Cardiac muscle cell (in vitro differentiated cells and primary cell): ENCODE results near the gene IHH. TPM values are rescaled to one million over a fixed set of nuclear protein-coding genes. Genes with fewer than 3 reads are reported as not detected.

Source experiments
- DNase-seq, 2 donors: peaks; one replicate each; pipeline versions ENCODE4 v3.0.0 to v3.0.0-alpha.2; 2010 to 2017; ENCODE audit warnings: low read depth in 1 of 2, low spot score in 1 of 2
- H3K27ac ChIP-seq: fragments of 200-600 bp; sonication (generic); 2 replicates; pipeline ENCODE4 v1.5.1; 2016
- H3K27me3 ChIP-seq: fragments of 200-600 bp; sonication (generic); 2 replicates; pipeline ENCODE4 v1.6.0; 2016; ENCODE audit warnings: control low read depth
- H3K36me3 ChIP-seq: fragments of 200-600 bp; sonication (generic); 2 replicates; pipeline ENCODE4 v1.5.1; 2016; ENCODE audit warnings: control low read depth
- H3K4me1 ChIP-seq: fragments of 200-600 bp; sonication (generic); 2 replicates; pipeline ENCODE4 v1.8.1; 2017; ENCODE audit warnings: low read depth, mild to moderate bottlenecking, mixed run types
- H3K4me3 ChIP-seq: fragments of 200-600 bp; sonication (generic); 2 replicates; pipeline ENCODE4 v1.5.1; 2016; ENCODE audit warnings: mild to moderate bottlenecking
- H3K9me3 ChIP-seq: fragments of 200-600 bp; sonication (generic); 2 replicates; pipeline ENCODE4 v1.5.1; 2017; ENCODE audit warnings: low read depth, mild to moderate bottlenecking, control low read depth
- CTCF ChIP-seq: IDR thresholded peaks from 2 replicates; pipeline ENCODE4 v1.5.1; 2012; ENCODE audit warnings: low read depth, mild to moderate bottlenecking, low read length
- polyA plus RNA-seq: library from polyadenylated mRNA; unstranded; fragments of >200 nt; fragmentation: Nextera tagmentation; extraction: Ambion mirVana; gene quantifications from 2 replicates; pipeline ENCODE4 v1.2.1, GENCODE V29; 2016
- total RNA-seq: library from RNA; depleted of rRNA; stranded (reverse); fragments of >200 nt; gene quantifications from 2 replicates; pipeline ENCODE4 v1.2.3, GENCODE V29; 2016

The IHH gene
- total and polyA plus RNA-seq, 2 experiments from 2014 or later = not detected

GRCh38 chr2:219029829-219030165, 30.9 kb downstream of the IHH start:
- H3K9me3 ChIP-seq = no peaks in the 10 kb centered on the region
- no peaks in the 10 kb centered on the region for H3K36me3 ChIP-seq
- peaks cover 53% of the 10 kb centered on the region for H3K27me3 ChIP-seq
- DNase-seq = peak; percentile 83 to 88
- H3K4me3 ChIP-seq = no peak overlapping the region
- no peak overlapping the region for H3K27ac ChIP-seq
- peak; percentile 98 for TF ChIP-seq CTCF
- no peaks in the 10 kb centered on the region for H3K4me1 ChIP-seq

GRCh38 chr2:219028996-219029828, 31.5 kb downstream of the IHH start:
- Histone ChIP-seq H3K27me3 (peaks cover 48% of the 10 kb centered on the region), H3K9me3 (no peaks in the 10 kb centered on the region), H3K4me1 (no peaks in the 10 kb centered on the region), H3K27ac (no peak overlapping the region), H3K36me3 (no peaks in the 10 kb centered on the region), H3K4me3 (no peak overlapping the region)
- no peak for TF ChIP-seq CTCF
- no peak for DNase-seq

- H3K9me3 ChIP-seq = no peaks in the 10 kb centered on the region
- no peaks in the 10 kb centered on the region for H3K4me1 ChIP-seq
- no peak overlapping the region for H3K4me3 ChIP-seq
These were observed 32.6 kb downstream of the IHH start for GRCh38 chr2:219028141-219028540.

GRCh38 chr2:219027511-219028055, 33.1 kb downstream of the IHH start:
- Histone ChIP-seq H3K27ac (no peak overlapping the region), H3K27me3 (peaks cover 32% of the 10 kb centered on the region), H3K36me3 (no peaks in the 10 kb centered on the region), H3K4me1 (no peaks in the 10 kb centered on the region), H3K9me3 (no peaks in the 10 kb centered on the region), H3K4me3 (no peak overlapping the region)
- DNase-seq = no peak
- TF ChIP-seq CTCF = no peak

More at GRCh38 chr2:219028141-219028540, 32.6 kb downstream of the IHH start:
- no peak for TF ChIP-seq CTCF
- Histone ChIP-seq H3K36me3 (no peaks in the 10 kb centered on the region), H3K27me3 (peaks cover 38% of the 10 kb centered on the region), H3K27ac (no peak overlapping the region)
- no peak for DNase-seq

GRCh38 chr2:219026946-219027345, 33.8 kb downstream of the IHH start:
- H3K4me1 ChIP-seq = no peaks in the 10 kb centered on the region
- no peaks in the 10 kb centered on the region for H3K36me3 ChIP-seq
- no peak overlapping the region for H3K27ac ChIP-seq
- no peaks in the 10 kb centered on the region for H3K9me3 ChIP-seq
- TF ChIP-seq CTCF = no peak
- no peak overlapping the region for H3K4me3 ChIP-seq
- peaks cover 30% of the 10 kb centered on the region for H3K27me3 ChIP-seq
- no peak for DNase-seq
